Karpas-422 (cell line): ENCODE measurements around the gene UGCG. TPM values are rescaled to one million over a fixed set of nuclear protein-coding genes. Genes with fewer than 3 reads are reported as not detected.

Experiments
- DNase-seq: peaks from one replicate; pipeline ENCODE4 v3.0.0-alpha.2; 2015
- H2AFZ ChIP-seq: fragments of 200-600 bp; sonication (generic); 2 replicates; pipeline ENCODE4 v1.6.1; 2014; ENCODE audit warnings: antibody characterized with exemption, low read length, mixed read lengths
- H3K27ac ChIP-seq: fragments of 200-600 bp; sonication (generic); 2 replicates; pipeline ENCODE4 v1.5.1; 2014; ENCODE audit warnings: mild to moderate bottlenecking, low read length, moderate library complexity
- H3K27me3 ChIP-seq: fragments of 200-600 bp; sonication (generic); 2 replicates; pipeline ENCODE4 v1.6.1; 2014; ENCODE audit warnings: low read length, mixed read lengths
- H3K36me3 ChIP-seq: fragments of 200-600 bp; sonication (generic); 2 replicates; pipeline ENCODE4 v1.6.1; 2014; ENCODE audit warnings: low read length, mixed read lengths; ENCODE audit not compliant: insufficient read depth
- H3K4me1 ChIP-seq: fragments of 200-600 bp; sonication (generic); 2 replicates; pipeline ENCODE4 v1.6.1; 2014; ENCODE audit warnings: mild to moderate bottlenecking, low read length, mixed read lengths
- H3K4me2 ChIP-seq: fragments of 200-600 bp; sonication (generic); 2 replicates; pipeline ENCODE4 v1.6.1; 2014; ENCODE audit warnings: low read length, low read depth, mild to moderate bottlenecking; ENCODE audit not compliant: poor library complexity, severe bottlenecking
- H3K4me3 ChIP-seq: fragments of 200-600 bp; sonication (generic); 2 replicates; pipeline ENCODE4 v1.5.1; 2014; ENCODE audit warnings: mild to moderate bottlenecking, antibody characterized with exemption, low read length, mixed read lengths
- H3K79me2 ChIP-seq: fragments of 200-600 bp; sonication (generic); 2 replicates; pipeline ENCODE4 v1.6.1; 2014; ENCODE audit warnings: mild to moderate bottlenecking, low read length, mixed read lengths
- H3K9ac ChIP-seq: fragments of 200-600 bp; sonication (generic); 2 replicates; pipeline ENCODE4 v1.6.0; 2014; ENCODE audit warnings: low read length
- H3K9me2 ChIP-seq: fragments of 200-600 bp; sonication (generic), shearing (Covaris generic); replicated peaks from 2 replicates; pipeline ENCODE4 v1.6.0; 2014; ENCODE audit warnings: mild to moderate bottlenecking, low read length, moderate library complexity; ENCODE audit not compliant: insufficient read depth
- H3K9me3 ChIP-seq: fragments of 300-700, 200-600 bp; sonication (generic); 2 replicates; pipeline ENCODE4 v1.6.1; 2014; ENCODE audit warnings: low read length, mixed read lengths
- H4K20me1 ChIP-seq: fragments of 200-600 bp; sonication (generic); 2 replicates; pipeline ENCODE4 v1.6.1; 2014; ENCODE audit warnings: mild to moderate bottlenecking, antibody characterized with exemption, low read length, low read depth; ENCODE audit not compliant: insufficient read depth
- total RNA-seq: library from RNA; depleted of rRNA; stranded (reverse); fragments of >200 nt; shearing (Covaris generic); gene quantifications from 2 replicates; pipeline ENCODE4 v1.2.3, GENCODE V29; 2014; ENCODE audit warnings: low replicate concordance

Gene UGCG
- total RNA-seq, 1 experiment from 2014 or later: 24.2 TPM

DNA sequence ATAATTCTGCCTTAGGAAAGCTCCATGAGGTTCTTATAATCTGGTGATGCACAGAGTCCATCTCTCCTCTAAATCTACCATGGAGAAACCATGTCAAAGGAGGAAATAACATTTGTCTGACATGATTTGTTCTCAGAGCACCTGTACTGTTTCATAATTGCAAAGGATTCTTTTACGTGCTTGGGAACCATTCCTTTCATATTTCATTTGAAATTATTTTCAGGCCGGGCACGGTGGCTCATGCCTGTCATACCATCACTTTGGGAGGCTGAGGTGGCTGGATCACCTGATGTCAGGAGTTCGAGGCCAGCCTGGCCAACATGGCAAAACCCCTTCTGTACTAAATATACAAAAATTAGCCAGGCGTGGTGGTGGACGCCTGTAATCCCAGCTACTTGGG, 65.4 kb downstream of the UGCG start:
- Histone ChIP-seq H3K79me2 (no peaks in the 10 kb centered on the region), H3K4me2 (no peak overlapping the region), H3K36me3 (no peaks in the 10 kb centered on the region), H4K20me1 (no peaks in the 10 kb centered on the region), H3K27ac (no peak overlapping the region), H3K4me1 (peaks cover 8% of the 10 kb centered on the region), H3K4me3 (no peak overlapping the region), H3K27me3 (no peaks in the 10 kb centered on the region), H3K9me3 (no peaks in the 10 kb centered on the region), H3K9me2 (no peaks in the 10 kb centered on the region), H3K9ac (no peak overlapping the region), H2AFZ (no peak overlapping the region)
- no peak for DNase-seq

DNA sequence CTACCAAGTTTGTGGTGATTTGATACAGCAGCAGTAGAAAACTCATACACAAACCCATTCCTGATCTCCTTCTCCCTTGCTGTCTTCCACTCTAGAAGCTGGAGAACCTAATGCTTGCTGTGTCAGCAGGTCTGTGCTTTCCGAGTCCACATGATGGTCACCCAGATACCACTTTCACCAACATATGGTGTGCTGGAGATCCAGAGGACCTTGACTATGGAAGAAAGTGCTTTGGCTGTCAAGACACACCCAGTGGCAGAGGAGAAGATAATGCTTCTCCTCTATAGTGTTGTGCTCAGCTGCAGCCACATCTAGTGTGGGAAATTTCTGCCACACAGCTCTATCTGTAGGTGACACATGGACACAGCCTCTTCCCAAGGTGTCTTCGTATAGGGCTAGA, 67.4 kb downstream of the UGCG start:
- Histone ChIP-seq H2AFZ (no peak overlapping the region), H3K9me3 (no peaks in the 10 kb centered on the region), H3K79me2 (no peaks in the 10 kb centered on the region), H4K20me1 (no peaks in the 10 kb centered on the region), H3K4me2 (no peak overlapping the region), H3K9ac (no peak overlapping the region), H3K36me3 (no peaks in the 10 kb centered on the region), H3K4me3 (no peak overlapping the region), H3K4me1 (no peaks in the 10 kb centered on the region), H3K27ac (no peak overlapping the region), H3K9me2 (no peaks in the 10 kb centered on the region), H3K27me3 (no peaks in the 10 kb centered on the region)
- DNase-seq: no peak

DNA sequence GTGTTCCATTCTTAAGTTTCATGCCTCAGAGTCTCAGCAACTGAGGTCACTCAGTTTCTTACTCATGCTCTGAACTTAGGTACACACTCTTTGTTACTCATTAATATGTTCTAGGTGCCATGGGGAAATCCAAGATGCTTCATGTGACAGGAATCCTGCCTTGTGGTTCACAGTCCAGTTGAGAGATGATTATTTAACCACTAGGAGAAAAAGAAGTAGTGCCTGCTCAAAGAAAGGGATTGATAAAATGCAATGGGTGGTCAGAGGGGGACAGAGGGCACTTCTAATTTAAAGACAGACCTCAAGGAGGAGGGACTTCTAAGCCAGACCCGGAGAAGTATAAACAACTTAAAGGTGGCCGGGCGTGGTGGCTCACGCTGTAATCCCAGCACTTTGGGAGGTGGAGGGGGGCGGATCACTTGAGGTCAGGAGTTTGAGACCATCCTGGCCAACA, 69.0 kb downstream of the UGCG start:
- no peak overlapping the region for H2AFZ ChIP-seq
- H3K27me3 ChIP-seq: no peaks in the 10 kb centered on the region
- H3K4me2 ChIP-seq: no peak overlapping the region
- no peaks in the 10 kb centered on the region for H3K9me3 ChIP-seq
- no peaks in the 10 kb centered on the region for H3K79me2 ChIP-seq
- H3K27ac ChIP-seq: no peak overlapping the region
- no peaks in the 10 kb centered on the region for H3K4me1 ChIP-seq
- no peaks in the 10 kb centered on the region for H3K9me2 ChIP-seq
- no peaks in the 10 kb centered on the region for H3K36me3 ChIP-seq
- DNase-seq: no peak
- no peak overlapping the region for H3K9ac ChIP-seq
- H4K20me1 ChIP-seq: no peaks in the 10 kb centered on the region
- H3K4me3 ChIP-seq: no peak overlapping the region

DNA sequence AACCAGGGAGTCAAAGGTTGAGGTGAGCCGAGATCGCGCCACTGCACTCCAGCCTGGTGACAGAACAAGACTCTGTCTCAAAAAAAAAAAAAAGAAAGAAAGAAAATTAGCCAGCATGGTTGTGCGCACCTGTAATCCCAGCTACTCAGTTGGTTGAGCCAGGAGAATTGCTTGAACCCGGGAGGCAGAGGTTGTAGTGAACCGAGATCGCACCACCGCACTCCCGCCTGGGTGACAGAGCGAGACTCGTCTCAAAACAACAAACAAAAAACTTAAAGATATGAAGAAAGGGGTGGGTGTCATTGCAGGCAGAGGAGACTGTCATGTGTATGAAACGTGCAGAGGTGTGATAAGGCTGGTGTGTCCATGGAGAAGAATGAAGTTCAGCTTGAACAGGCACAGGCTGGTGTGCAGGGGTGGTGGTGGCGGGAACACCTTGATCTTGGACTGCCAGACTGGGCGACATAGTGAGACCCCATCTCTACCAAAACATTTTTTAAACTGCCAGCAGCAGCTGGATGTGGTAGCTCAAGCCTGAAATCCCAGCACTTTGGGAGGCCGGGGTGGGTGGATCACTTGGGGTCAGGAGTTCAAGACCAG, 69.6 kb downstream of the UGCG start:
- H3K27ac ChIP-seq: no peak overlapping the region
- no peaks in the 10 kb centered on the region for H3K36me3 ChIP-seq
- no peaks in the 10 kb centered on the region for H3K4me1 ChIP-seq
- H3K27me3 ChIP-seq: no peaks in the 10 kb centered on the region
- no peak overlapping the region for H3K4me2 ChIP-seq
- H3K9me2 ChIP-seq: no peaks in the 10 kb centered on the region
- no peak overlapping the region for H2AFZ ChIP-seq
- no peaks in the 10 kb centered on the region for H4K20me1 ChIP-seq
- H3K9ac ChIP-seq: no peak overlapping the region
- H3K9me3 ChIP-seq: no peaks in the 10 kb centered on the region
- no peak overlapping the region for H3K4me3 ChIP-seq
- no peaks in the 10 kb centered on the region for H3K79me2 ChIP-seq
- DNase-seq: no peak

DNA sequence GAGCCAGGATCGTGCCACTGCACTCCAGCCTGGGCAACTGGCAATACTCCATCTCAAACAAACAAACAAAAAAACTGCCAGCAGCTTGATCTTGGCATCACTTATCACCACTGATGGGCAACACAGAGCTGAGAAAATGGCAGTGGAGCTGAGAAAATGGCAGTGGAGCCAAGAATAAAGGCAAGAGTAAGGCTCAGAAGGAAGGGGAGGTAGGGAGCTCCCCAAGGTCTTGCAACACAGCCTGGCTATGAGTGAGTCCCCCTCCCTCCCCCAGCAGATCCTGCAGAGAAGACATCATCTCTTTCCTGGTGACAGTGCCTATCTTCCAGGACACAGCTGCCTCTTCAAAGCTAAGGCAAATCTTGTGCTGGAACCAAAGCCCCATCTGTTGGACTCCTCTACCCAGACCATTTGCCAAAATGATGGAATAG, 70.3 kb downstream of the UGCG start:
- Histone ChIP-seq H3K4me2 (no peak overlapping the region), H3K4me1 (no peaks in the 10 kb centered on the region), H3K27ac (no peak overlapping the region), H3K4me3 (no peak overlapping the region), H3K9ac (no peak overlapping the region), H3K36me3 (no peaks in the 10 kb centered on the region), H3K9me2 (no peaks in the 10 kb centered on the region), H3K79me2 (no peaks in the 10 kb centered on the region), H2AFZ (no peak overlapping the region), H3K9me3 (no peaks in the 10 kb centered on the region), H3K27me3 (no peaks in the 10 kb centered on the region), H4K20me1 (no peaks in the 10 kb centered on the region)
- no peak for DNase-seq

DNA sequence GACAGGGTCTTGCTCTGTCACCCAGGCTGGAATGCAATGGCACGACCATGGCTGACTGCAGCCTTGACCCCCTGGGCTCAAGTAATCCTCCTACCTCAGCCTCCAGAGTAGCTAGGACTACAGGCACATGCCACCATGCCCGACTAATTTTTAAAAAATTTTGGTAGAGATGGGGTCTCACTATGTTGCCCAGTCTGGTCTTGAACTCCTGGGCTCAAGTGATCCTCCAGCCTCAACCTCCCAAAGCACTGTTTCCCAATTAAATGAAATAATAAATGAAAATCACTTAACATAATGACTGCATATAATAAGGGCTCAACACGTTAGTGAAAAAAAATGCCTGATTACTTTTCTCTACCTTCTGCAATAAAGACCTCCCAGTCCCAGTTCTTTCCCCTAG, 71.0 kb downstream of the UGCG start:
- Histone ChIP-seq H3K27me3 (no peaks in the 10 kb centered on the region), H2AFZ (no peak overlapping the region), H4K20me1 (no peaks in the 10 kb centered on the region), H3K9me3 (no peaks in the 10 kb centered on the region), H3K4me3 (no peak overlapping the region), H3K9ac (no peak overlapping the region), H3K4me1 (no peaks in the 10 kb centered on the region), H3K4me2 (no peak overlapping the region), H3K27ac (no peak overlapping the region), H3K36me3 (no peaks in the 10 kb centered on the region), H3K9me2 (no peaks in the 10 kb centered on the region), H3K79me2 (no peaks in the 10 kb centered on the region)
- DNase-seq: no peak

DNA sequence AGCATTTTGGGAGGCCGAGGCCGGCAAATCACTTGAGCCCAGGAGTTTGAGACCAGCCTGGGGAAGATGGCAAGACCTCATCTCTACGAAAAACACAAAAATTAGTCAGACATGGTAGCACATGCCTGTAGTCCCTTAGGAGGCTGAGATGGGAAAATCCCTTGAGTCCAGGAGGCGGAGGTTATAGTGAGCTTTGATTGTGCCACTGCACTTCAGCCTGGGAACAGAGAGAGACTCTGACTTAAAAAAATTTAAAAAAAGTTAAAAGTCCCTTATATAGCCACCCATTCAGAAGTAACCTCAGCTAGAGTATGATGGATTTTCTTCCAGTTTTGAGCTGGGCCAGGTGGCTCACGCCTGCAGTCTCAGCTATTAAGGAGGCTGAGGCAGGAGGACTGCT, 72.4 kb downstream of the UGCG start:
- no peaks in the 10 kb centered on the region for H4K20me1 ChIP-seq
- no peak for DNase-seq
- H3K9me3 ChIP-seq: no peaks in the 10 kb centered on the region
- H3K4me3 ChIP-seq: no peak overlapping the region
- no peak overlapping the region for H2AFZ ChIP-seq
- H3K9ac ChIP-seq: no peak overlapping the region
- H3K79me2 ChIP-seq: no peaks in the 10 kb centered on the region
- H3K27ac ChIP-seq: no peak overlapping the region
- H3K36me3 ChIP-seq: no peaks in the 10 kb centered on the region
- no peaks in the 10 kb centered on the region for H3K27me3 ChIP-seq
- no peaks in the 10 kb centered on the region for H3K4me1 ChIP-seq
- H3K4me2 ChIP-seq: no peak overlapping the region
- no peaks in the 10 kb centered on the region for H3K9me2 ChIP-seq

DNA sequence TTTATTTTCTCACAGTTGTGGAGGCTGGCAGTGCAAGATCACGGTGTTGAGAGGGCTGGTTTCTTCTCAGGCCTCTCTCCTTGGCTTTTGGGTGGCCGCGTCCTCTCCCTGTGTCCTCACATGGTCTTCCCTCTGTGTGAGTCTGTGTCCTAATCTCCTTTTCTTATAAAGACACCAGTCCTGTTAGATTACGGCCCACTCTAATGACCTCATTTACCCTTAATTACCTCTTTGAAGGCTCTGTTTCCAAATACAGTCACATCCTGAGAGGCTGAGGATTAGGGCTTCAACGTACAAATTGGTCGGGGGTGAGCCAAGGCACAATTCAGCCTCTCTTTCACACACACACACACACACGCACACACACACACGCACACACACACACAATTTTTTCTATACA, 73.0 kb downstream of the UGCG start:
- Histone ChIP-seq H3K9ac (no peak overlapping the region), H3K4me1 (no peaks in the 10 kb centered on the region), H3K9me3 (no peaks in the 10 kb centered on the region), H3K36me3 (no peaks in the 10 kb centered on the region), H4K20me1 (no peaks in the 10 kb centered on the region), H3K4me2 (no peak overlapping the region), H2AFZ (no peak overlapping the region), H3K79me2 (no peaks in the 10 kb centered on the region), H3K9me2 (no peaks in the 10 kb centered on the region), H3K27ac (no peak overlapping the region), H3K27me3 (no peaks in the 10 kb centered on the region), H3K4me3 (no peak overlapping the region)
- no peak for DNase-seq

DNA sequence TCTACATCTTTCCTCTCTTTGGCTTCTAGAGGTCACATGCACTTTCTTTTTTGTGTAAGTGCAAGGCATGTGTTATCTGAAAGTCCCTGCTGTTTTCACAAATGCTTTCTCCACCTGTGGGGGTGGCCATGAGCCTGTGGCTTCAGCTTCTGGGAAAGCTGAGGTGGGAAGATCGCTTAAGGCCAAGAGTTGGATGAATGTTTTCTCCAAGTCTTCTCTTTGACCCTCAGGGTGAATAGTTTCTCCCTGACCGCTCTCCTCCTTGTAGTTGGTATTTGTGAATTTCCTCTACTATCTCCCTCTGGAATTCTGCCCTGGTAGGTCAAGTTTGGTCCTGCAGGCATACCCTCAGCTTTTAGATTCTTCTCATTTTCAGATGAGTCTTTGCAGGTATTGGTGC, 74.2 kb downstream of the UGCG start:
- H3K79me2 ChIP-seq: no peaks in the 10 kb centered on the region
- no peaks in the 10 kb centered on the region for H3K4me1 ChIP-seq
- H3K36me3 ChIP-seq: no peaks in the 10 kb centered on the region
- H3K9me3 ChIP-seq: no peaks in the 10 kb centered on the region
- no peak overlapping the region for H3K4me3 ChIP-seq
- no peaks in the 10 kb centered on the region for H3K27me3 ChIP-seq
- H3K27ac ChIP-seq: no peak overlapping the region
- no peaks in the 10 kb centered on the region for H3K9me2 ChIP-seq
- H2AFZ ChIP-seq: no peak overlapping the region
- DNase-seq: no peak
- no peak overlapping the region for H3K9ac ChIP-seq
- no peaks in the 10 kb centered on the region for H4K20me1 ChIP-seq
- H3K4me2 ChIP-seq: no peak overlapping the region
